ENCODE measurements around the gene TSC22D3. TPM values are rescaled to one million over a fixed set of nuclear protein-coding genes. Genes with fewer than 3 reads are reported as not detected.
"Not testable (repeated sequence)": the region's sequence is repeated elsewhere in the genome, so short reads cannot be mapped to it uniquely, and the experiment has no call there.

Gene TSC22D3
- total RNA-seq: 100 to 1,000 TPM; 119 to 150 TPM
- 100 to 1,000 TPM; 121 to 141 TPM for polyA plus RNA-seq (ENCODE audit: insufficient read length in 2 of 2)
- long read RNA-seq, donor 1, transcript TSC22D3-203 (3 exons, 2,266 nt): minor isoform, 6 of 89 reads
- long read RNA-seq, donor 1, transcript TSC22D3-205 (3 exons, 1,812 nt): major isoform, 47 of 89 reads
- long read RNA-seq, donor 1, transcript TSC22D3-206 (3 exons, 2,027 nt): minor isoform, 32 of 89 reads
- long read RNA-seq, donor 1, partial matches to known transcripts: 0 of 89 reads
- long read RNA-seq, donor 1, other reads (novel, unspliced or antisense): 0 of 89 reads
- long read RNA-seq, donor 2, transcript TSC22D3-205 (3 exons, 1,812 nt): major isoform, 15 of 27 reads
- long read RNA-seq, donor 2, transcript TSC22D3-206 (3 exons, 2,027 nt): minor isoform, 10 of 27 reads
- long read RNA-seq, donor 2, partial matches to known transcripts: 0 of 27 reads
- long read RNA-seq, donor 2, other reads (novel, unspliced or antisense): 0 of 27 reads
- long read RNA-seq, donor 3, transcript TSC22D3-205 (3 exons, 1,812 nt): major isoform, 18 of 31 reads
- long read RNA-seq, donor 3, transcript TSC22D3-206 (3 exons, 2,027 nt): minor isoform, 9 of 31 reads
- long read RNA-seq, donor 3, partial matches to known transcripts: 0 of 31 reads
- long read RNA-seq, donor 3, other reads (novel, unspliced or antisense): 0 of 31 reads
- long read RNA-seq, donor 4, transcript TSC22D3-203 (3 exons, 2,266 nt): minor isoform, 12 of 98 reads
- long read RNA-seq, donor 4, transcript TSC22D3-206 (3 exons, 2,027 nt): major isoform, 55 of 98 reads
- long read RNA-seq, donor 4, transcript TSC22D3-205 (3 exons, 1,812 nt): minor isoform, 30 of 98 reads
- long read RNA-seq, donor 4, partial matches to known transcripts: 0 of 98 reads
- long read RNA-seq, donor 4, other reads (novel, unspliced or antisense): 0 of 98 reads

DNA sequence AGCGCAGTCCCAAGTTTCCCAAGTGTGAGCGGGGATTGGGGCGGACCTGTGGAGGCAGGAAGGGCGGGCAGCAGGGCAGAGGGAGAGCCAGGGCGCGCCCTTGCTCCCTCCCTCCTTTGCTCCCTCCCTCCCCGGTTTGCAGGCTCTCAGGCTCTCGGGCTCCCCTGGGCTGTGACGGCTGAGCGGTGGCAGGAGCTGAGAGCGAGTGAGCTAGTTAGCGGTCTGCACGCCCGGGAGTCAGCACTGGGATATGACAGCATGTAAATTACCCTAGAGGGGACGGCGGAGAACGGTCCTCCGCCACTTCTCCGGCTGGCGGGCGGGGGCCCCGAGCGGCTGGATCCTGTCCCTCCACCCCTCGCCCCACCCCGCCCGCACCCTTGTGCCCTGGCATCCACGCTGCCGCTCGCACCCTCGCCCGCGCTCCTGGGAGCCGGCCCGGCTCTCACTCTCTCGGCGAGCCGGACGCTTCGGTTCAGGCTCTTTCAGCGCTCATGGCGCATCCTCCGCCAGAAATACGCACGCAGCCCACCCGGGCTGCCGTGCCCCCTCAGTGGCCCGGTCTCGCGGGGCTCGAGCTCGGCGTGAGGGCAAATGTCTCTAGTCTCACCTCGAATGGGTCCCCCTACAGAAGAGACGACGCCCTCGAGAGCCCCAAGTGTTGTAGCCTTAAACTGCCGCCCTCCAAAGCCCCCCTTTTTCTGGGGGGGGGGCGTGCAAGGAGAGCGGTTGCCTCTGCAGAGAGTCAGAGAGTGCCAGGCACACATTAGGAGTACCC lies at the start of gene TSC22D3:
TSC22D3 (minus strand) TSS at position 54 of the 778 bp plus-strand sequence. CDS start 368 bp downstream, outside the sequence.
- WGBS (ENCODE audit: insufficient coverage): 18% methylated on average over 50 of the region's 59 CpGs
- H3K27ac ChIP-seq (ENCODE audit: low read depth, low read length): peak within 1 kb of the TSS; percentile 15

DNA sequence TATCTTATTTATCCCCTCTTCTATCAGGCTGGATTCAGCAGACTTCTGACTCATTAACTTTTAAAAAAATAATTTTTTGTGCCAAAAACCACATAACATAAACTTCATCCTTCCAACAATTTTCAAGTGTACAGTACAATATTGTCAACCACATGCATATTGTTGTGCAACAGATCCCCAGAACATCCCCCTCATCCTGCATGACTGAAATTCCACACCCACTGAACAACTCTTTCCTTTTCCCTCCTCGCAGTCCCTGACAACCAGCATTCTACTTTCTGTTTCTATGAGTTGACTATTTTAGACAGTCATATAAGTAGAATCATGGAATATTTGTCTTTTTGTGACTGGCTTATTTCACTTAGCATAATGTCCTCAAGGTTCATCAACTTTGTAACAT lies 47.9 kb upstream of the TSC22D3 start:
- peaks cover 9% of the 10 kb centered on the region for H3K9me3 ChIP-seq (ENCODE audit: control insufficient read depth, insufficient read depth, low read length)
- no peak overlapping the region for H3K4me3 ChIP-seq (ENCODE audit: low read depth, low read length)
- H3K36me3 ChIP-seq (ENCODE audit: control insufficient read depth, insufficient read depth, low read length): no peaks in the 10 kb centered on the region
- DNase-seq (ENCODE audit: low read depth in 4 of 6, low spot score in 6 of 6): no peak
- peaks cover 5% of the 10 kb centered on the region for H3K27me3 ChIP-seq (ENCODE audit: control insufficient read depth, insufficient read depth, low read length)
- H3K27ac ChIP-seq (ENCODE audit: low read depth, low read length): no peak overlapping the region
- no peaks in the 10 kb centered on the region for H3K4me1 ChIP-seq (ENCODE audit: control insufficient read depth, insufficient read depth, low read length)
- no CpG with 5 or more reads among the region's 1 CpG for WGBS (ENCODE audit: insufficient coverage)

More for the DNA sequence above, at the start of gene TSC22D3:
- Histone ChIP-seq H3K36me3 (ENCODE audit: control insufficient read depth, insufficient read depth, low read length) (no peaks in the 10 kb centered on the region), H3K9me3 (ENCODE audit: control insufficient read depth, insufficient read depth, low read length) (no peaks in the 10 kb centered on the region), H3K4me1 (ENCODE audit: control insufficient read depth, insufficient read depth, low read length) (peaks cover 19% of the 10 kb centered on the region), H3K4me3 (ENCODE audit: low read depth, low read length) (peak within 1 kb of the TSS; percentile 56), H3K27me3 (ENCODE audit: control insufficient read depth, insufficient read depth, low read length) (peaks cover 46% of the 10 kb centered on the region)
- DNase-seq (ENCODE audit: low read depth in 4 of 6, low spot score in 6 of 6): peak in 3 of 6 donors; percentile 9 to 65 (median 52)

DNA sequence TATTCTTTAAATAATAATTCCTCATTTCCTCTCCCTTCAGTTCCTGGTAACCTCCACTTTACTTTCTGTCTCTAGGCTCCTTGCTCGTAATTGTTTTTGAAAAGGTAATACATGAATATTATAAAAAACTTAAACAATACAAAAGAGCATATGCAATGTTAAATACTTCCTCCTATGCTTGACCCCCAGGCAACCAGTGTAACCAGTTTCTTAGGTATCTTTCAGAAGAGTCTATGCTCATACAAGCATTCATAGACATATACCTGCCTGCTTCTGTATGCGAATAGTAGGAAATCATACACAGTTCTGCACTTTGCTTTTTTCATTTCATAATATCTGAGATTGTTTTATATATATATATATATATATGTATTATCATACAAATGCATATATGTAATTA lies 47.5 kb upstream of the TSC22D3 start:
- no peaks in the 10 kb centered on the region for H3K4me1 ChIP-seq (ENCODE audit: control insufficient read depth, insufficient read depth, low read length)
- H3K9me3 ChIP-seq (ENCODE audit: control insufficient read depth, insufficient read depth, low read length): peaks cover 12% of the 10 kb centered on the region
- H3K27ac ChIP-seq (ENCODE audit: low read depth, low read length): no peak overlapping the region
- H3K36me3 ChIP-seq (ENCODE audit: control insufficient read depth, insufficient read depth, low read length): no peaks in the 10 kb centered on the region
- peaks cover 5% of the 10 kb centered on the region for H3K27me3 ChIP-seq (ENCODE audit: control insufficient read depth, insufficient read depth, low read length)
- DNase-seq (ENCODE audit: low read depth in 4 of 6, low spot score in 6 of 6): no peak
- no peak overlapping the region for H3K4me3 ChIP-seq (ENCODE audit: low read depth, low read length)
- no CpG with 5 or more reads among the region's 2 CpGs for WGBS (ENCODE audit: insufficient coverage)

DNA sequence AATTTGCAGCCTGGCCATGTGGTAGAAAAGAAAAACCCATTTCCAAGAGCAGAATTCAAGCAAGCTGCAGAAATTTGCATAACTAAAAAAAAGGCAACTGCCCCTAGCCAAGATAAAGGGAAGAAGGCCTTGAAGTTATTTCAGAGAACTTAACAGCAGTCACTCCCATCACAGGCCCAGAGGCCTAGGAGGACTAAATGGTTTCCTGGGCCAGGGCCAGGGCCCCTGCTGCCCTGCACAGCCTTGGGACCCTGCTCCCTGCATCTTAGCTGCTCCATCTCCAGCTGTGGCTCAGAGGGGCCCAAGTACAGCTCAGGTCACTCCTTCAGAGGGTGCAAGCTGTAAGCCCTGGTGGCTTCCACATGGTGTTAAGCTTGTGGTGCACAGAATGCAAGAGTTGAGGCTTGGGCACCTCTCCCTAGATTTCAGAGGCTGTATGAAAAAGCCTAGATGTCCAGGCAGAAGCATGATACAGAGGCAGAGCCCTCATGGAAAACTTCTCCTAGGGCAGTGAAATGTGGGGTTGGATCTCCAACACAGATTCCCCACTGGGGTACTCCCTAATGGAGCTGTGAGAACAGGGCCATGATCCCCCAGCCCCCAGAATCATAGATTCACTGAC lies 43.4 kb upstream of the TSC22D3 start:
- no peak for DNase-seq (ENCODE audit: low read depth in 4 of 6, low spot score in 6 of 6)
- Histone ChIP-seq H3K27ac (ENCODE audit: low read depth, low read length) (no peak overlapping the region), H3K4me1 (ENCODE audit: control insufficient read depth, insufficient read depth, low read length) (no peaks in the 10 kb centered on the region), H3K4me3 (ENCODE audit: low read depth, low read length) (no peak overlapping the region), H3K9me3 (ENCODE audit: control insufficient read depth, insufficient read depth, low read length) (peaks cover 13% of the 10 kb centered on the region), H3K27me3 (ENCODE audit: control insufficient read depth, insufficient read depth, low read length) (no peaks in the 10 kb centered on the region), H3K36me3 (ENCODE audit: control insufficient read depth, insufficient read depth, low read length) (no peaks in the 10 kb centered on the region)

DNA sequence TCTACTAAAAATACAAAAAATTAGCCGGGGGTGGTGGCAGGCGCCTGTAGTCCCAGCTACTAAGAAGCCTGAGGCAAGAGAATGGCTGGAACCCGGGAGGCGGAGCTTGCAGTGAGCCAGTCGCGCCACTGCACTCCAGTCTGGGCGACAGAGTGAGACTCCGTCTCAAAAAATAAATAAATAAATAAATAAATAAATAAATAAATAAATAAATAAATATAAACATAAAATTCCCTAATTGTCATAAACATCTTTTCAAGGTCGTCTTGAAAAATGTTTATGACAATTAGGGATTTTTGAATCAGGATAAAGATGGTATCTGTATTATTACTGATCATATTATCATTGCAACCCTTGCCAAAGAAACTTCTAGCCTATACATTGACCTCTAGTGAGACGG lies 34.5 kb upstream of the TSC22D3 start:
- H3K4me1 ChIP-seq (ENCODE audit: control insufficient read depth, insufficient read depth, low read length); H3K36me3 ChIP-seq (ENCODE audit: control insufficient read depth, insufficient read depth, low read length); H3K4me3 ChIP-seq (ENCODE audit: low read depth, low read length); H3K27me3 ChIP-seq (ENCODE audit: control insufficient read depth, insufficient read depth, low read length); DNase-seq (ENCODE audit: low read depth in 4 of 6, low spot score in 6 of 6); H3K27ac ChIP-seq (ENCODE audit: low read depth, low read length); H3K9me3 ChIP-seq (ENCODE audit: control insufficient read depth, insufficient read depth, low read length): not testable (repeated sequence)
- 60% methylated on average over 1 of the region's 10 CpGs for WGBS (ENCODE audit: insufficient coverage)

DNA sequence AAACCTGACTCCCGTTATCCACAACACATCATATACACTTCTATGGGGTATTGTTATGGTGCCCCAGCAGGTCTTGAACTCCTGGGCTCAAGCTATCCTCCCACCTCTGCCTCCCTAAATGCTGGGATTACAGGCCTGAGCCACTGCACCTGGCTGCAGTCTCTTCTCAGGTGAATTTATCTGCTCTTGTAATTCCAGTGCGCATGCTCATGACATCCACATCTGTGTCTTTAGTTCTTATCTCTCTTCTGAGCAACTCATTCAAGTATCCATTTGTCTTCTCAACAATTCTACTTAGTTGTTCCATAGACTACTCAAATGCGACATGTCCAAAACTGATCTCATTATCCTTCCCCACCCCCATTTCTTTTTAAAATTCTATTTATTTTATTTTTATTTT lies 29.6 kb upstream of the TSC22D3 start:
- H3K36me3 ChIP-seq (ENCODE audit: control insufficient read depth, insufficient read depth, low read length): no peaks in the 10 kb centered on the region
- H3K9me3 ChIP-seq (ENCODE audit: control insufficient read depth, insufficient read depth, low read length): peaks cover 1% of the 10 kb centered on the region
- H3K4me3 ChIP-seq (ENCODE audit: low read depth, low read length): no peak overlapping the region
- no peaks in the 10 kb centered on the region for H3K27me3 ChIP-seq (ENCODE audit: control insufficient read depth, insufficient read depth, low read length)
- no peak overlapping the region for H3K27ac ChIP-seq (ENCODE audit: low read depth, low read length)
- no peaks in the 10 kb centered on the region for H3K4me1 ChIP-seq (ENCODE audit: control insufficient read depth, insufficient read depth, low read length)
- 89% methylated on average over 1 of the region's 3 CpGs for WGBS (ENCODE audit: insufficient coverage)
- DNase-seq (ENCODE audit: low read depth in 4 of 6, low spot score in 6 of 6): no peak

DNA sequence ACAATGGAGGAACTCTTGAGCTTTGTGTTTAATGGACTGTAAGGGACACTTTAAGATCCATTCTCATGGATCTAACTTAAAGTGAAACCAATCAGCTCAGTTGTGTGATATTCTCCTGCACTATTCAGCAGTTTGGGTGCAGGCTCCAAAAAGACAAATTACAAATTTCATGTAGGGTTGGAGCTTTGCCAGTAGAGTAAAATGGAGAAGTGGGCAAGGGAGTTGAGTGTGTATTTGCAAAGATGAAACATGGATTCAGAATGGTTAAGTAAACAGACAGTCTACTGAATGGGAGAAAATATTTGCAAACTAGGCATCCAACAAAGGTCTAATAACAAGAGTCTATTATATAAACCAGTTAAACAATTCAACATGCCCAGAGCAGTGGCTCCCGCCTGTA lies 28.8 kb upstream of the TSC22D3 start:
- Histone ChIP-seq H3K4me1 (ENCODE audit: control insufficient read depth, insufficient read depth, low read length) (no peaks in the 10 kb centered on the region), H3K9me3 (ENCODE audit: control insufficient read depth, insufficient read depth, low read length) (peaks cover 1% of the 10 kb centered on the region), H3K36me3 (ENCODE audit: control insufficient read depth, insufficient read depth, low read length) (no peaks in the 10 kb centered on the region), H3K27me3 (ENCODE audit: control insufficient read depth, insufficient read depth, low read length) (no peaks in the 10 kb centered on the region), H3K4me3 (ENCODE audit: low read depth, low read length) (no peak overlapping the region), H3K27ac (ENCODE audit: low read depth, low read length) (no peak overlapping the region)
- 67% methylated on average over 1 of the region's 1 CpG for WGBS (ENCODE audit: insufficient coverage)
- no peak for DNase-seq (ENCODE audit: low read depth in 4 of 6, low spot score in 6 of 6)

DNA sequence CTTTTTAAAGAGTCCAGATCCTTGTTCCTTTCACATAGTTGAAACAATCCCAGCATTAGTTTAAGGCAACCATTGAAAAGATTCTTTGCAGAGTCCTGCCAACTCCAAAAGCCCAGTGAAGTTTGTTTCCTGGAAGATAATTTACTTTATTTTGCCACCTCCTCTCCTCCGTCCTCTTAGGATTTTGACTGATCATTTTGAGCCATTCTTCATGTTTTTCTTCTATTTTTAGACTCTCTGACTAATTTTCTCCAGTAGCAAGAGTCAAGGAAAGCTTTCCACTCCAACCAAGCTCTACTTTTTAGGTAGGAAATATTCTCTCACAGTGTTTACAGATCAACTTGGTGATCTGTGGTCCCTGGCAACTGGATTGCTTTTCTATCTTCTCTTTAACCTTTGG lies 12.2 kb upstream of the TSC22D3 start:
- H3K9me3 ChIP-seq (ENCODE audit: control insufficient read depth, insufficient read depth, low read length): no peaks in the 10 kb centered on the region
- no peaks in the 10 kb centered on the region for H3K36me3 ChIP-seq (ENCODE audit: control insufficient read depth, insufficient read depth, low read length)
- 29% methylated on average over 1 of the region's 1 CpG for WGBS (ENCODE audit: insufficient coverage)
- H3K4me3 ChIP-seq (ENCODE audit: low read depth, low read length): no peak overlapping the region
- H3K4me1 ChIP-seq (ENCODE audit: control insufficient read depth, insufficient read depth, low read length): no peaks in the 10 kb centered on the region
- no peak overlapping the region for H3K27ac ChIP-seq (ENCODE audit: low read depth, low read length)
- peaks cover 2% of the 10 kb centered on the region for H3K27me3 ChIP-seq (ENCODE audit: control insufficient read depth, insufficient read depth, low read length)
- DNase-seq (ENCODE audit: low read depth in 4 of 6, low spot score in 6 of 6): no peak

DNA sequence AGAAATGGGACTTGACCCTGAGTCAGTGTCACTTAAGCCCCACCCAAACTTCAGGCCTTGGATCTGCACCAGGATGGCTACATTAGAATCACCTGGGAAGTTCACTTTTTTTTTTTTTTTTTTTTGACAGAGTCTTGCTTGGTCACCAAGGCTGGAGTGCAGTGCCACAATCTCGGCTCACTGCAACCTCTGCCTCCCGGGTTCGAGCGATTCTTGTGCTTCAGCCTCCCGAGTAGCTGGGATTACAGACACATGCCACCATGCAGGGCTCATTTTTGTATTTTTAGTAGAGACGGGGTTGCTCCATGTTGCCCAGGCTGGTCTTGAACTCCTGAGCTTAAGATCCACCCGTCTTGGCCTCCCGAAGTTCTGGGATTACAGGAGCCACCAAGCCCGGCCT lies 4.9 kb upstream of the TSC22D3 start:
- H3K36me3 ChIP-seq (ENCODE audit: control insufficient read depth, insufficient read depth, low read length): no peaks in the 10 kb centered on the region
- no peak for DNase-seq (ENCODE audit: low read depth in 4 of 6, low spot score in 6 of 6)
- H3K27me3 ChIP-seq (ENCODE audit: control insufficient read depth, insufficient read depth, low read length): peaks cover 17% of the 10 kb centered on the region
- H3K4me3 ChIP-seq (ENCODE audit: low read depth, low read length): no peak overlapping the region
- H3K4me1 ChIP-seq (ENCODE audit: control insufficient read depth, insufficient read depth, low read length): peaks cover 10% of the 10 kb centered on the region
- H3K27ac ChIP-seq (ENCODE audit: low read depth, low read length): no peak overlapping the region
- 90% methylated on average over 5 of the region's 9 CpGs for WGBS (ENCODE audit: insufficient coverage)
- H3K9me3 ChIP-seq (ENCODE audit: control insufficient read depth, insufficient read depth, low read length): no peaks in the 10 kb centered on the region

All from spinal cord (tissue), 10 donors.